Memory B cell (primary cell): ENCODE results near the gene ATP10A.

Experiments used
- ATAC-seq: fragments of 150-1000 bp; cut with Tn5 transposase; 2 replicates; pipeline ENCODE4 v1.10.0; 2021; ENCODE audit warnings: low read depth, mild to moderate bottlenecking, moderate library complexity
- DNase-seq, 2 donors: peaks; one replicate each; pipeline ENCODE4 v3.0.0; 2022; ENCODE audit warnings: low spot score in 2 of 2
- H3K27ac Mint-ChIP-seq: one replicate; pipeline ENCODE4 v1.8.0; 2022; ENCODE audit warnings: mild to moderate bottlenecking, moderate library complexity, mixed read lengths
- H3K27me3 Mint-ChIP-seq: one replicate; pipeline ENCODE4 v1.8.0; 2022; ENCODE audit warnings: mixed read lengths
- H3K36me3 Mint-ChIP-seq: one replicate; pipeline ENCODE4 v1.8.0; 2022; ENCODE audit warnings: mild to moderate bottlenecking, mixed read lengths
- H3K4me1 Mint-ChIP-seq: one replicate; pipeline ENCODE4 v1.8.0; 2022; ENCODE audit warnings: mixed read lengths
- H3K4me3 Mint-ChIP-seq: one replicate; pipeline ENCODE4 v1.8.0; 2022; ENCODE audit warnings: mild to moderate bottlenecking, moderate library complexity, mixed read lengths
- H3K9me3 Mint-ChIP-seq: one replicate; pipeline ENCODE4 v1.8.0; 2022; ENCODE audit warnings: mixed read lengths

Gene ATP10A

DNA sequence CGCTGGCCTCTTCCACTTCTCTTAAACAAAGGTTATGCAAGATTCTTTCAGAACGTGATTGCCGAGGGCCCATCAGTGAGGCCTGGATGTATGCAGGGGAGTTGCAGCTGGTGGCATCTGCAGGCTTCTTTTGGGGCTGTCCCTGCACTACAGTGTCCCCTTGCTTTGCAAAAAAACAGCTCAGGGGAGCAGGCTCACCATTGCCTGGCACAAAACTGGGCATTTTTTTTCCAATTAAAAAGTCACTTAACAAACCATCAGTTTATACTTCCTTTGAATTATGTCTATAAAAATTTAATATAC is 148.6 kb downstream of the ATP10A start:
- Mint-ChIP-seq H3K36me3 (no peaks in the 10 kb centered on the region), H3K9me3 (no peaks in the 10 kb centered on the region), H3K27ac (no peak overlapping the region), H3K4me1 (peaks cover 7% of the 10 kb centered on the region), H3K4me3 (no peak overlapping the region), H3K27me3 (peaks cover 1% of the 10 kb centered on the region)
- DNase-seq (no peak), ATAC-seq (no peak)

DNA sequence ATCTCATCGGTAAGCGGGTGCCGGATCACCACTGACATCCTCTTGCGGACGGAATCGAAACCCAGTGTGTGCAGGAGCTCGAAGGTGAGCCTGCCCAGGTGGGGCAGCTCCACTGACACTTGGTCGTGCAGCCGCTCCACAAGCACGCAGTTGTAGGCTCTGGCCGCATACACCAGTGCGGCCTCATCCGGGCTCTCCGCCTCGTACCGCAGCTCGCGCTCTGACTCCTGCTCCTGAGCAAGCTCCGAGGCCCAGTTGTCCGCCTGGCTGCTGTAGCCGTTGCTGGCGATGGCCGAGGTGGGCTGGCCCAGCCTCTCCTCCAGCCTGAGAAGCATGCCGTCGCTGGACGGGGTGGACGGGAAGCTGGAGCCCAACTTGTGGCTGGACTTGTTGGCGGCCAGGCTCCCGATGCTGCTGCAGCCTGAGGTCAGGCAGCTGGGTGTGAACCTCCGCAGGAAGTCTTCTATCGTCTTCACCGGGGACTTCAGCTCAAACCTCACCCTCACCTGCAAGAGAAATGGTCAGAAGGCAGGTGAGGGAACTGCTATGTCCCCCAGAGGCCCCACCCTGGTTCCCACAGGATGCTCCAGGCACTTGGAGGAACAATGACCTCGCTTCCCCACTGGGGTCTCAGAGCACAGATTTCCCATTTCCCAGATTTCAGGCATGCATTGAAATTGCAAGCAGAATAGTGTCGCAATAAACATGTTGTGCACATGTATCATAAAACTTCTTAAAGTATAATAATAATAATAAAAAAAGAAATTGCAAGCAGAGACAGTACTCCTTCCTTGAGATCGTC is 149.2 kb downstream of the ATP10A start:
- no peak overlapping the region for H3K4me3 Mint-ChIP-seq
- no peak for DNase-seq
- H3K9me3 Mint-ChIP-seq = no peaks in the 10 kb centered on the region
- ATAC-seq = no peak
- no peak overlapping the region for H3K27ac Mint-ChIP-seq
- H3K27me3 Mint-ChIP-seq = peaks cover 1% of the 10 kb centered on the region
- H3K36me3 Mint-ChIP-seq = no peaks in the 10 kb centered on the region
- peaks cover 7% of the 10 kb centered on the region for H3K4me1 Mint-ChIP-seq

DNA sequence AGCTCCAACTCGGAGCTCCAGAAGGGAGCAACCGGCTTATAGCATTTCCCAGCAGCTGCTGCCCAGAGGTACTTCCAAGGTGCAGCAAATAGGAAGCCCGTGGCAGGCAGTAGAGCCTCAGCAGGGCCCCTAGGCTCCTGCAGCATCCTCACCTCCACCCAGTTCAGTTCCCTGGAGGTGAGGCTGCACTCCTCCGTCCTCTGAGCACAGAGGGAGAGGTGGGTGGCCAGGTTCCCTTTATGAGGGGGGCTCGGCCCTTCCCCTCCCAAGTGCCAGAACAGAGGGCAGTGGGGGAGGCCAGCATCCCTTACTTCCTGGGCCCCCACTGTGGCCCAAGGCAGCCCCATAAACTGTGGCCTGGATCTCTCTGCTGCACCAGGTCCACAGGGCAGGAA is 150.2 kb downstream of the ATP10A start:
- H3K27me3 Mint-ChIP-seq = peaks cover 1% of the 10 kb centered on the region
- H3K36me3 Mint-ChIP-seq = no peaks in the 10 kb centered on the region
- DNase-seq (no peak), ATAC-seq (no peak)
- H3K27ac Mint-ChIP-seq = no peak overlapping the region
- peaks cover 7% of the 10 kb centered on the region for H3K4me1 Mint-ChIP-seq
- no peak overlapping the region for H3K4me3 Mint-ChIP-seq
- H3K9me3 Mint-ChIP-seq = no peaks in the 10 kb centered on the region

DNA sequence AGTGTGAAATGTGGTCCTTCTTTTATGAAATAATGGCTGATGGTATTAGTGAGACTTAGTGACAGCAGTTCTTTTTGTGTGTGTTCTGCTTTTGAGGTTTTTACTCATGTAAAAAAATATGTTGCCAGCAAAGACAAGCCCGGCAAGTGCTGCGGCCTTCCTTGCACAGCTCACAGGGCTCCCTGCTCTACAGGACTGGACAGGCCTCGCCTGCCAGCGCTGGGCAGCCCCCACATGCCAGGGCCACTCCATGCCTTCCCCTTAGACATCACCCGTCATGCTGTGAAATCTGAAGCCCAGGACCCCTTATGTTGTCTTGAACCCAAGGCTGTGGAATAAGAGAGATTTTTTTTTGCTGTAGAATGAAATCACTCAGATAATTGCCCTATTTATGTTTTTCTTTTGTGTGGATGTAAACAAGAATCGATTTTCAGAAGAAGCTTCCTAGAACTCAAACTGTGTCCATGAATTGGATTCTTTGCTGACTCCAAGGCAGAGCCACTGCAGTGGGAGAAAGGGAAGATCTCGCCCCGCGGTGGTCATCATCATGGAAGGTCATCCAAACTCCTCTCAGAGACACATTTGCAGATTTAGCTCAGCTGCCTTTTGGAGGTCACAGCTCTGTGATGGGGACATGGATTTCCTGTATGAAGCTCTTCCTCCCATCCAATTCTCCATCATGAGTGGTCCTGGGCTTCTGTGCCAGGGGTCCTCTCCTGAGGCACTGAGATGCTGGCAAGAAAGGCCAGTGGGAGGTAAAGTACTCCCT is 150.8 kb downstream of the ATP10A start:
- Mint-ChIP-seq H3K9me3 (no peaks in the 10 kb centered on the region), H3K4me1 (peaks cover under 1% of the 10 kb centered on the region), H3K27ac (no peak overlapping the region), H3K27me3 (peaks cover 1% of the 10 kb centered on the region), H3K36me3 (no peaks in the 10 kb centered on the region), H3K4me3 (no peak overlapping the region)
- ATAC-seq (no peak), DNase-seq (no peak)

DNA sequence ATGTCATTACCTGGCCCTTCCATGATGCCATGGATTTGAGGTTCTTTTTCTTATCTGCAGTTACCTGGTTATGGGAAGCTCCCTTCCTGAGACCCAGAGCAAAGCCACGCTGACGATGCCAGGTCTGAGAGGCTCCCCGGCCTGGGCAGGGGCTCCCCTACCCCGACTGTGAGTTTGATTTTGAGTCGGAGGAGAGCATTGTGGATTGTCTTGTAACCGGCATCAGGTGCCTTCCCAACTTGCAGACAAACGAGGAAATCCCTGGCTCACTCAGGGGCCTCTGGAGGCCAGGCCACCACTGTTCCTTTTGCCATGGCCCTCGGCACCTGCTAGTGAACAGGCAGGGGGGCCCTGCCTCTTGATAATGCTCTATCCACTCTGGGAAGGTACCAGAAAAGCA is 151.4 kb downstream of the ATP10A start:
- Mint-ChIP-seq H3K27ac (no peak overlapping the region), H3K27me3 (peaks cover 1% of the 10 kb centered on the region), H3K4me1 (no peaks in the 10 kb centered on the region), H3K4me3 (no peak overlapping the region), H3K36me3 (no peaks in the 10 kb centered on the region), H3K9me3 (no peaks in the 10 kb centered on the region)
- DNase-seq = no peak
- no peak for ATAC-seq

DNA sequence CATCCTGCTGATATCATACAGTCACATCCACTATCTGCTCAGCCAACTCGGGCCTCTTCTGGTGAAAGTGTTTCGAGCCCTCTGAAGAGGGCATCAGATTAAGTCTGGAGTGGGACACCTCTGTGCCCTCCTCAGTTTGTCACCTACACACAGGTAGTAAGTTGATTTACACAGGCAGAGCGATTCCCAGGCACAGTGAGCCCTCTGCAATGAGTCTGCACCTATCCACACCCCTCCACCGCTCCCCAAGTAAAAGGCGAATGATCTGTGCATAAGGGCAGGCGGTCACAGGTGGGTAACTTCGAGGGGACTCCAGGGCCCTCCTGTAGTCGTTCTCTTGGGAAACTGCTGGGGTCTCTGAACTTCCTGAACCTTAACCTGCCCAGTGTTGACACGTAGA is 152.0 kb downstream of the ATP10A start:
- Mint-ChIP-seq H3K27me3 (peaks cover 1% of the 10 kb centered on the region), H3K4me1 (no peaks in the 10 kb centered on the region), H3K27ac (no peak overlapping the region), H3K9me3 (no peaks in the 10 kb centered on the region), H3K4me3 (no peak overlapping the region), H3K36me3 (no peaks in the 10 kb centered on the region)
- DNase-seq (no peak), ATAC-seq (no peak)

DNA sequence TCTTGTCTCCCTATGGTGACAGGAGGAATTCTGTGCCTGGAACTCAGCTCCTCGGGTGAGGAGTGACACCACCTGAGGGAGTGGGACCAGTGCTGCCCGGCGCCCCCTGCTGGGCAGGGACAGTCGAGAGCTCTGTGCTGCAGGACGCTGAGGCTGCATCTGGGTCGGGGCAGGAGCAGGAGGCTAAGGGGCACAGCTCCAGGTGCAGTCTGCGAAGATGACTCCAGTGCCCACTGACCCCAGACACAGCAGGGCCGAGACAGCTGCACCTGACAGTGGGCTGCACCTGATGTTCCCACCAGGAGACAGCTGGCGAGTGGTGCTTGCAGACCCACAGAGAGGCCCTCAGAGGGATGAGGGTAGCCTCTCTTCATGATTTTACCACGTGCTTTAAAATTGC is 152.9 kb downstream of the ATP10A start:
- Mint-ChIP-seq H3K9me3 (no peaks in the 10 kb centered on the region), H3K27ac (no peak overlapping the region), H3K4me1 (no peaks in the 10 kb centered on the region), H3K4me3 (no peak overlapping the region), H3K36me3 (no peaks in the 10 kb centered on the region), H3K27me3 (no peaks in the 10 kb centered on the region)
- ATAC-seq (no peak), DNase-seq (no peak)

DNA sequence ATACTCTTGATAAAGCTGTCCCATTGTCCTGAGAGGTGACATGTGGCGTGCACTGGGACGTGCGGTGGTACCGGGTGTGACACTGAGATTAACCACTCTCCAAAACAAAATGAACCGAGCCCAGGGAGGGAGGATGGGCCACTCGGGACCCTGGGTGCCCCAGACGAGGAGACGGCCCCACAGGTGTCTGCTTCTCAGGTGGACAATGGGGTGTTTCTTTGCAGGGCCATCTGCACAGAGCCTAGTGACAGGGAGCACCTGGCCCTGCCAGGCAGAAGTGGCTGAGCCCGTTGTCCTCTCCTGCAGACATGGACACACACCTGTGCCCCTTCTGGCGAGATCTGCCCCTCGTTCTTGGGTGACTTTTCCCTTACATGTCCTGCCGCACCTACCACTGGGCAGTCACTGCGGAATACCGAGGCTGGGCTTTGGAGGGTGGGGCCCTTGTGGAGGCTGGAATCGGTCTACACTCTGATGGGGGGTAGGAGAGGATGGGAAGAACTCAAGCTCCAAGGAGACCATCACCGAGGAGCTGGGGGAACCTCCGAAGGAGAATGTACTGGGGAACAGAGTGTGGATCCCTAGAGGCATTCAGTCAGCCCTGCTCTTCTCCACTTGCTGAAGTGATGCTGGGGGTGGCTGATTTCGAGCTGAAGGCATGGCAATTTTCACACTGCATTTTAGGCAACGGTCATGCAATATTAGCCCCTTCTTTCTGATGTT is 153.5 kb downstream of the ATP10A start:
- Mint-ChIP-seq H3K9me3 (no peaks in the 10 kb centered on the region), H3K36me3 (no peaks in the 10 kb centered on the region), H3K4me3 (no peak overlapping the region), H3K4me1 (no peaks in the 10 kb centered on the region), H3K27me3 (no peaks in the 10 kb centered on the region), H3K27ac (no peak overlapping the region)
- ATAC-seq (no peak), DNase-seq (no peak)

DNA sequence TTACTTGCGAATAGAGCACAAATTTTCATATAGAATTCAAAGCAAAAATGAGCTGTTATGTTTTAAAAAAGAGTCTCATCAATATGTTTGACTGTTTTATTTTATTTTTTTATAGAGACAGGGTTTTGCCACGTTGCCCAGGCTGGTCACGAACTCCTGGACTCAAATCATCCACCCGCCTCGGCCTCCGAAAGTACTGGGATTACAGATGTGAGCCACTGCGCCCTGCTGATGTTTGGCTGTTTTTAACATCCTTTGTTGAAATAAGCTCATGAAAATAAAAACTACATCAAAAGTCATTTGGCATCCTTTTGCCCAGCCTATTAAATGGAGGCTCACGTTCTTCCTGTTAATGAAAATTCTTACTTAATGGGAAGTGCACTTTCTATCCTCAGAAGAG is 154.7 kb downstream of the ATP10A start:
- H3K4me3 Mint-ChIP-seq = no peak overlapping the region
- H3K27ac Mint-ChIP-seq = no peak overlapping the region
- no peaks in the 10 kb centered on the region for H3K9me3 Mint-ChIP-seq
- DNase-seq = no peak
- no peaks in the 10 kb centered on the region for H3K4me1 Mint-ChIP-seq
- no peaks in the 10 kb centered on the region for H3K36me3 Mint-ChIP-seq
- no peaks in the 10 kb centered on the region for H3K27me3 Mint-ChIP-seq
- no peak for ATAC-seq

DNA sequence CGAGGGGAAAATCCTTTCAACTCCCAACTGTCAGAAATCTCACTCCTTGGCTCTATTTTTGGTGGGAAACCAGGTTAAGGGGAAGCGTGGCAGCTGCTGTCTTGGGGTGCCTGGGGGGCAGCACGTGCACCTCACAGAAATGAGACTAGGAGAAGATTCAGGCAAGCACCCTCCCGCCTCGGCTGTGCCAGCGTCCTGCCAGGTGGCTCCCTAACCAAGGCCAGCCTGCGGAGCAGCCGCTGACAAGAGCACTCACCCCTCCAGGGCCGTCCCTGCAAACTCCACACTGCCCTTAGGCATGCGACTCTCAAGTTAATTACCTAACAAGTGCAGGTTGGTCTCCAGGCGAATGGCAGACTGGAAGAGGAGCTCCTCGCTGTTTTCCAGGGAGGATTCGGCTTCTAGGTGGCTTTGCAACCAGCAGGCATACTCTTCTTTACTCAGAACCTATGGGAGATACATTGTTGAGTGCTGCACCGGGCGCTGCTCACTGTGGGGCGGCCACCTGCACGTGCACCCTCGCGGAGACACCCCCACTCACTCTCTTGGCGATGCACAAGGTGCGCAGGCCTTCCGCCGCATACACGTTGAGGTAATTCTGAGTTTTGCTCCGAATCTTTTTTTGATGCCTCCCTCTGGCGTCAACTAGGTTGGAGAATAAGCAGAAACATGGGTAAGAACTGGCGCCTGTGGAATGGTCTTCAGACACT is 155.3 kb downstream of the ATP10A start:
- no peak for ATAC-seq

DNA sequence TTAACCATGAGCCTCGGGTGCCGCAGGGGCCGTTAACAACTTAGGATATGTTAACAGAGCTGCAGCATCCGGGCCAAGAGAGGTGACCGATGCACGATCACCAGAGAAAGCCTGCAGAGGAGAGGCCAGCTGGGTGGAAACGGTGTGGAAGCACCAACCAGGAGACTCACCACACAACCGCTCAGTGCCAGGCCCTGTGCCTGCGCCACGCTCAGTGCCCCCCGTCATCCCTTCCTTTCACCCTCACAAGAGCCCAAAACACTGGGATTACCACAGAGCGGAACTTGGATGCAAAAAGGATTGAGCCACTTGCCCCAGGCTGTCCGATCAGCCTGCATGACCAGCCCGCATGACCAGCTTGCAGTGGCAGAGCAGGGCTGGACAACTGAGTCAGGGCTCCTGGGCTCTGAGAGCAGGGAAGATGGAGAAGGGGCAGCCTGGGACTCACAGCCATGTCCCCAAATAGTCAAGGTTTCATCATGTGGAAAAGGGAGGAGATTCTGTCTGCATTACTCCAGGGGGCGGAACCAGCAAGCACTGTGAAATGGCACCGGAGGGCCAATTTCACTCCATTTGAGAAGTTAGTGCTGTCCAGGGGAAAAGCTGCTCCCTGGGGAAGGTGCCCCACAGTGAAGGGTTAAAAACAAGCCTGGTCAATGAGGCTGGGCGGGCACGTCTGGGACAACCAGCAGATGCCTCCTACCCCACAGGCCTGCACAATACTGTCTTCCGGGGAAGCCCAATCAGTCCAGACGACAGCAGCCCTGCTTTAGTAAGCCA is 156.8 kb downstream of the ATP10A start:
- ATAC-seq (no peak), DNase-seq (no peak)
- peaks cover 2% of the 10 kb centered on the region for H3K27me3 Mint-ChIP-seq
- H3K4me3 Mint-ChIP-seq = no peak overlapping the region
- no peaks in the 10 kb centered on the region for H3K36me3 Mint-ChIP-seq
- no peak overlapping the region for H3K27ac Mint-ChIP-seq
- no peaks in the 10 kb centered on the region for H3K4me1 Mint-ChIP-seq
- H3K9me3 Mint-ChIP-seq = no peaks in the 10 kb centered on the region

More for the DNA sequence above, 155.3 kb downstream of the ATP10A start:
- Mint-ChIP-seq H3K4me1 (no peaks in the 10 kb centered on the region), H3K4me3 (no peak overlapping the region), H3K36me3 (no peaks in the 10 kb centered on the region), H3K27me3 (no peaks in the 10 kb centered on the region), H3K27ac (no peak overlapping the region), H3K9me3 (no peaks in the 10 kb centered on the region)
- no peak for DNase-seq

DNA sequence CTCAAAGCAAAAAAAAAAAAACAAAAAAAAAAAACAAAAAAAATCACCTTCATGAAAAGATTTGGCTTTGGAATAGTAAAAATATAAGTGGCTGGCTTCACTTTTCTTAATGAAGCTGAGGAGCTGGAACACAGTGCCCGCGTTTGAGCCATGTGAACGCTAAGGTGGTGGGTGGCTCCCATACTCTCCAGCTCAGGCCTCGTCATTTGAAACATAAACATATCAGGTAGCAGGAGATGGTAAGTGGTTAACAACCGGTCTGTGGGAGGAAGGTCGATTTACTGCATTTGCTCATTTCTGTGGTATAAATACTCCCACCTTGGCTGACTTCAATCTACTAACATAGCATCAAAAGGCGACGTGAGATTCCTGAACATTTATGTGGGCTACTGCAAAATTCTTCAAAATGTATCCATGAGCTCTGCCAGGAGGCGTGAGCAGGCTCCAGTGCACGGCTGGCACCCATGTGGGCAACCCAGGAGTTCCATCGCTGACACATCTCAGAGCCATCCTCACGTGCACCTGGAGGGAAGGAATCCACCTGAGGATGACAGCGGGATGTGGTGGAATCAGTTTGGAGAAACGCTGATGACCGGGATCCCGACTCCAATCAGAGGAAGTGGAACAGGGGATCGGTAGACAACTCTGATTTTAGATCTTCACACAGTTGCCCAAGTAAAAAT is 157.6 kb downstream of the ATP10A start:
- DNase-seq (no peak), ATAC-seq (no peak)
- Mint-ChIP-seq H3K4me1 (no peaks in the 10 kb centered on the region), H3K27ac (no peak overlapping the region), H3K27me3 (peaks cover 2% of the 10 kb centered on the region), H3K4me3 (no peak overlapping the region), H3K9me3 (no peaks in the 10 kb centered on the region), H3K36me3 (no peaks in the 10 kb centered on the region)

DNA sequence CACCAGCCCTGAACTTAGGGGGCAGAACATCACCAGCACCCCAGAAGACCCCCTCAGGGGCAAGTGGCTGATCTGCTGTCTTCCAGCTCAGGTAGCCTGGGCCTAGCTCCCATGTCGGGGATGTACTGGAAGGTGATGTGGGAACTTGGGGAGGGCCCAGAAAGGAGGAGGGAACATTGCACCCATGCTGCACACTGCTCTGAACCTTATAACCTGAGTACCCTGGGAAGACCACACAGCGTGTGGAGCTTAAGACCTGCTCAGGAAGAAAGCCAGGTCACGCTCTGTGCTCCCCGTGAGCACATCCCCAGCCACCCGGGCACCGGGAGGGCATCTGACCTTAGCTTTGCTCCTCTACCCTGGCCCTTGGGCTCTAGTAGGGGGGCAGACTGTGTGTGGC is 159.4 kb downstream of the ATP10A start:
- ATAC-seq = no peak
- no peaks in the 10 kb centered on the region for H3K36me3 Mint-ChIP-seq

More for the DNA sequence above, 159.4 kb downstream of the ATP10A start:
- H3K4me1 Mint-ChIP-seq = no peaks in the 10 kb centered on the region
- no peak overlapping the region for H3K4me3 Mint-ChIP-seq
- H3K27ac Mint-ChIP-seq = no peak overlapping the region
- peaks cover 5% of the 10 kb centered on the region for H3K27me3 Mint-ChIP-seq
- no peak for DNase-seq
- no peaks in the 10 kb centered on the region for H3K9me3 Mint-ChIP-seq
